SW 1271 (cell line): ENCODE measurements around the gene GET4.
A peak's percentile ranks its signal among the peaks of the same experiment; 100 is the strongest.
"Not testable (repeated sequence)": the region's sequence is repeated elsewhere in the genome, so short reads cannot be mapped to it uniquely, and the experiment has no call there.

Experiments used
- DNase-seq, 2 experiments: peaks; one replicate each; lab custom pipeline; 2025; lab: John Stamatoyannopoulos, UW

Gene GET4

GRCh38 chr7:930975-931758 is 54.8 kb downstream of the GET4 start:
- DNase-seq = no peak

- no peak for DNase-seq
Measured at GRCh38 chr7:931871-932650, 55.7 kb downstream of the GET4 start.

GRCh38 chr7:932651-932975 is 56.3 kb downstream of the GET4 start:
- DNase-seq = no peak

- DNase-seq = no peak
Measured at GRCh38 chr7:934469-935163, 58.3 kb downstream of the GET4 start.

GRCh38 chr7:935164-935873 is 59.0 kb downstream of the GET4 start:
- DNase-seq = no peak

GRCh38 chr7:935874-936385 is 59.6 kb downstream of the GET4 start:
- DNase-seq = no peak

GRCh38 chr7:936386-937054 is 60.2 kb downstream of the GET4 start:
- DNase-seq = peak in 1 of 2 experiments; percentile 28

GRCh38 chr7:937856-938484 is 61.6 kb downstream of the GET4 start:
- no peak for DNase-seq

GRCh38 chr7:938546-939185 is 62.3 kb downstream of the GET4 start:
- DNase-seq = no peak

GRCh38 chr7:939843-940242 is 63.5 kb downstream of the GET4 start:
- no peak for DNase-seq

GRCh38 chr7:940599-941408 is 64.5 kb downstream of the GET4 start:
- DNase-seq = no peak

- not testable (repeated sequence) for DNase-seq
Measured at GRCh38 chr7:943793-944192, 67.4 kb downstream of the GET4 start.

GRCh38 chr7:944744-945143 is 68.4 kb downstream of the GET4 start:
- no peak for DNase-seq

- no peak for DNase-seq
Measured at GRCh38 chr7:945147-945555, 68.8 kb downstream of the GET4 start.

GRCh38 chr7:945556-946255 is 69.4 kb downstream of the GET4 start:
- DNase-seq = no peak
